UCSD-AML1 (cell line): ENCODE data around the gene RUNX1.
"Not testable (repeated sequence)": the region's sequence is repeated elsewhere in the genome, so short reads cannot be mapped to it uniquely, and the experiment has no call there.

ENCODE experiments used
- DNase-seq: peaks from one replicate; lab custom pipeline; 2025; ENCODE audit not compliant: unreplicated experiment; lab: John Stamatoyannopoulos, UW

RUNX1 gene

GRCh38 chr21:34994766-34995631 lies 54.1 kb downstream of the RUNX1 start:
- DNase-seq = no peak

- not testable (repeated sequence) for DNase-seq
Observed at GRCh38 chr21:34993521-34993921, 55.6 kb downstream of the RUNX1 start.

GRCh38 chr21:34992736-34993398 lies 56.2 kb downstream of the RUNX1 start:
- no peak for DNase-seq

GRCh38 chr21:34992180-34992579 lies 56.9 kb downstream of the RUNX1 start:
- no peak for DNase-seq

- no peak for DNase-seq
Observed at GRCh38 chr21:34991366-34991957, 57.6 kb downstream of the RUNX1 start.

- no peak for DNase-seq
Observed at GRCh38 chr21:34990842-34991241, 58.3 kb downstream of the RUNX1 start.

- DNase-seq = no peak
Observed at GRCh38 chr21:34989337-34990151, 59.6 kb downstream of the RUNX1 start.

GRCh38 chr21:34988625-34989024 lies 60.5 kb downstream of the RUNX1 start:
- no peak for DNase-seq

DNA sequence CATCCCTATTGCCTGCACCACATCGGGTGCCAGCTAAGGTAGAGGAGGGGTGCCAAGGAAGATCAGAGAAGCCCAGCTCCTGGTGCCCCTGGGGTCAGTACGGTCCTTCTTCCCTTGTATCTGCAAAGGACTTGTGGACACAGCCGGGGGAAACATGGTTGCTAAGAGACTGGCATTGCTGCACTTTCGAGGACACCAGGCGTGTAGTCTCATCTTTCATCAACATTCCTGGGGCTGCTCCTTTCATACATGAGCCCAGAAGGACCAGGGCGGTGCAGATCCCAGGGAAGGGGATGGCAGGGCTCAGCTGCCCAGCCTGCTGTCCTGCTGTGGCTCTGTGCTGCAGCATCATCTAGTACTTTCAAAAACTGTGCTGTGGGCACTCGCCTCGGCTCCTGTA lies 61.0 kb downstream of the RUNX1 start:
- no peak for DNase-seq

DNA sequence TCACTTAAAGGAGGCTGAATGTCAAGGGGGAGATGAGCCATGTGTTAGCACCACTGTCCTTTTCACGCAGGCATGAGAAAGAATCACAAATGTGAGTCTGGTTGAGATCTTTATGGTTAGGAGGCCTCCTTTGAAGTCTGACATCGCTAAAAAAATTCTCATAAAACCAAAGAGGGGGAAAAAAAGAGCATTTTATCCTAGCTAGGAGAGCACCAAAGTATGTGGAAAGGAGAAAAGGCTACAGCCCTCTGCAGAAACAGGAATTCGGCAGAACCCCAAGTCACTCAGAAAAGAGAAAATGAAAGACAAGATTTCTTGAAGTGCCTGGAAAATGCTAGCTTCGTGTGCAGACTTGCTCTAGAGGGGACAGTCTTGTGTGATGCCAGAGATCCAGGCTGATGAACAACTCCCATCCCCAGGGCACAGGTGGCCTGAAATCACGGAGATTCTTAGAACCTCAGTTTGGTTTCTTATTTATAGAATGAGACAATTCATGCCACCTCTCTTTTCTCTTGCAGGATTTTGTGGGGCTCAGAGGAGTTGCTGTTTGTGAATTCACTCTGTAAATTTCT lies 61.5 kb downstream of the RUNX1 start:
- no peak for DNase-seq

DNA sequence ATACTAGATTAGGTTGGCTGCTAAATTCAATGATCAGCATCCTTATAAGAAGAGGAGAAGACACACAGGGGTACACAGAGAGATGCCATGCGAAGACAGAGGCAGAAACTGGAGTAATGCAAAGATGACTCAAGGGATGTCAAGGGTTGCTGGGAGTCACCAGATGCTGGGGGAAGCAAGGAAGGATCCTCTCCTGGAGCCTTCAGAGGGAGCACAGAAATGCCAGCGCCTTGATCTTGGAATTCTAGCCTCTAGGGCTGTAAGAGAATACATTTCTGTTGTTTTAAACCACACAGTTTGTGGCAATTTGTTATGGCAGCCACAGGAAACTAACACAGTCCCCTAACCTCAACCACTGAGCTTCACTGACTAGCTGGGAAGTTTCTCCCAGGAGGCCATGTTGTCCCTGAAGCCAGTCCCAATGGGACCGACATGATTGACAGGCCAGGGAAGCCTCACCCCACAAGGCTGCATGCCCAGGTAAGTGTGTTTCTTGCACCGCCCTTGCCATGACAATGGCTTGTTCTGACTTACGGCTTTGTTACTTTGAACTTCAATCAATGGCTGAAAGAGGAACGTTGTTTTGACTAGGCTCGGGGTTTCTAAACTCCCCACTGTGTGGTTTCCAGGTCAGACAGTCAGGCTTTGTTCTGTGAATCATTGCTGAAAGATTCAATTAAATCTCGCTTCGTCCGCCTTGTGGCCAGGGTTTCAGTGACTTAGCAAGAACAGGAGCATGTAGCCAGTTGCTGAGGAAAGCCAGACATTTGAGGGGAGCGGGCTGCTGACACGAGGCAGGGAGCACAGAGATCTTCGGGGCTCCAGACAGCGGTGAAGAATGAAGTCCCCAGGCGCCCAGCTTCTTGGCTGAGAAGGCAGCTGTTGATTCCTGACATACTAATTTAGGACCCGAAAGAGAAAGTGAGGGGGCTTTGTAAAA lies 62.3 kb downstream of the RUNX1 start:
- DNase-seq = no peak

GRCh38 chr21:34984356-34985058 lies 64.6 kb downstream of the RUNX1 start:
- DNase-seq = no peak

- no peak for DNase-seq
Observed at GRCh38 chr21:34983680-34984086, 65.4 kb downstream of the RUNX1 start.

GRCh38 chr21:34981791-34982190 lies 67.3 kb downstream of the RUNX1 start:
- no peak for DNase-seq

GRCh38 chr21:34980423-34981115 lies 68.5 kb downstream of the RUNX1 start:
- DNase-seq = no peak

DNA sequence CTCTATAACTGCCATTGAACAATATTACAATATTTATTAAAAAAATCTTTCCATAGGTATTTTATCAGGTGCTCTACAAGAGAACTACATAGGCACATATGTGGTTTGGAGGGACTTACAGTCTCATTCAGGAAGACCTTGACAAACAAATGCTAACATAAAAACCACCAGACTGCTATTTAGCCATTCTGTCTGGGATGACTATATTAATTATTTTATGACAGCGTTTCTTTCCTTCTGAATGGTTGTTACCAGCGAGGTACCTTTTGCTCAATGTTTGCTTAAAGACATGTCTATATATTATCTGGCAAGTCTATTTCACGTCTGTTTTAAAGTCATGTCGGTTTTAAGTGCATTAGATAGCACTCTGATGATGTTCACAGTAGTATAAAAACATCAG lies 69.7 kb downstream of the RUNX1 start:
- no peak for DNase-seq

DNA sequence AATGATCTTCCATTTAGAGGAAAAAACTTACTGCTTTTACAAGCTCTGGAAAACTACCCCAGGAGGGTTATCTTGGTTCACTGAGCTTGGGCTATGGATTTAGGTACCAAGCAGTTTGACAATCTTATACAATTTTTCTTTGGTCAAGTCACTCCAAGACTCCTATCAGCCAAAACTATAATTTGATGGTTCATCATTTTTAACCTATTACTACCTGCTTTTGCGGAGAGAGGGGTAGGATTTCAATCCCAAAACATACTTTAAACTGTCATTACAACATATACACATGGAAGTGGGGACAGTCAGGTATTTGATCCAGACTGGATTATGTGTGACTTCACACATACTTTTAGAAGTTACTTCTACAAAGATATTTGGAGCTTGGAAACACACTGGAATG lies 71.8 kb downstream of the RUNX1 start:
- no peak for DNase-seq

- no peak for DNase-seq
Observed at GRCh38 chr21:34974162-34974981, 74.7 kb downstream of the RUNX1 start.
